ENCODE data around the gene TMPRSS13. TPM values are rescaled to one million over a fixed set of nuclear protein-coding genes. Genes with fewer than 3 reads are reported as not detected.

The TMPRSS13 gene
- total RNA-seq, 1 experiment from 2014 or later, result 21.7 TPM

DNA sequence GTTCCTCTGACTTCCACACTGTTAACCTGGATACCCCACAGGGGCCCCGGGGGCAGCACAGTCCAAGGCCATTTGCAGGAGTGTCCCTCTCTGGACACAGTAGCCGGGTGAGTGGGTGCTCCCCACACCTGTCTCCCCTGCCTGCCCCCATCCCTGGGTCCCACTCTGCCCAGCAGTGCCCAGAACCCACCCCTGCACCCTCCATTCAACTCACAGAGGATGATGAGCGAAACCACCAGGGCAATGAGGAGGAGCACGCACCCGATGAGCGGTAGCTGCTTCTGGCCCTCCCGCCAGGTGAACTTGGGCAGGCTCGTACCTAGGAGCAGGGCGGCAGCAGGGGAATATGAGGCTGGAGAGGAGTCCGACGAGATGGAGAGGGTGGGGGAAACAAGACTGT is 12.2 kb downstream of the TMPRSS13 start:
- H3K9me2 ChIP-seq (ENCODE audit: insufficient read depth), result no peaks in the 10 kb centered on the region
- no peaks in the 10 kb centered on the region for H3K4me1 ChIP-seq (replicated peaks; ENCODE audit: insufficient read depth)
- DNase-seq, result no peak
- peaks cover 13% of the 10 kb centered on the region for H4K20me1 ChIP-seq (ENCODE audit: insufficient read depth)
- no peak overlapping the region for H3K4me2 ChIP-seq
- H3K9me3 ChIP-seq (ENCODE audit: insufficient read depth, low read depth), result no peaks in the 10 kb centered on the region
- intact Hi-C loops (cut with micrococcal nuclease; ENCODE audit: unreplicated experiment), result no loop called here
- BruUV-seq (replicated peaks), result no TSS peak
- no peak overlapping the region for H2AFZ ChIP-seq
- ChIA-PET CTCF (no interaction called here), POLR2A (ENCODE audit: unreplicated experiment) (no interaction called here)
- peaks cover 10% of the 10 kb centered on the region; the same call in 1 of the 2 replicates for H3K36me3 ChIP-seq (ENCODE audit: low read depth)
- no peaks in the 10 kb centered on the region; the same call in 1 of the 2 replicates for H3F3A ChIP-seq (ENCODE audit: insufficient read depth, low read depth)
- H3K79me2 ChIP-seq (ENCODE audit: low read depth), result no peaks in the 10 kb centered on the region
- TF ChIP-seq EZH2 (IDR thresholded peaks at IDR 0.05; ENCODE audit: low read depth), result no peak
- TF ChIP-seq, protein P1, sequence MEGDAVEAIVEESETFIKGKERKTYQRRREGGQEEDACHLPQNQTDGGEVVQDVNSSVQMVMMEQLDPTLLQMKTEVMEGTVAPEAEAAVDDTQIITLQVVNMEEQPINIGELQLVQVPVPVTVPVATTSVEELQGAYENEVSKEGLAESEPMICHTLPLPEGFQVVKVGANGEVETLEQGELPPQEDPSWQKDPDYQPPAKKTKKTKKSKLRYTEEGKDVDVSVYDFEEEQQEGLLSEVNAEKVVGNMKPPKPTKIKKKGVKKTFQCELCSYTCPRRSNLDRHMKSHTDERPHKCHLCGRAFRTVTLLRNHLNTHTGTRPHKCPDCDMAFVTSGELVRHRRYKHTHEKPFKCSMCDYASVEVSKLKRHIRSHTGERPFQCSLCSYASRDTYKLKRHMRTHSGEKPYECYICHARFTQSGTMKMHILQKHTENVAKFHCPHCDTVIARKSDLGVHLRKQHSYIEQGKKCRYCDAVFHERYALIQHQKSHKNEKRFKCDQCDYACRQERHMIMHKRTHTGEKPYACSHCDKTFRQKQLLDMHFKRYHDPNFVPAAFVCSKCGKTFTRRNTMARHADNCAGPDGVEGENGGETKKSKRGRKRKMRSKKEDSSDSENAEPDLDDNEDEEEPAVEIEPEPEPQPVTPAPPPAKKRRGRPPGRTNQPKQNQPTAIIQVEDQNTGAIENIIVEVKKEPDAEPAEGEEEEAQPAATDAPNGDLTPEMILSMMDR (conservative IDR thresholded peaks at IDR 0.05), result no peak
- H3K27ac ChIP-seq, result no peak overlapping the region
- no peaks in the 10 kb centered on the region for H3K27me3 ChIP-seq (ENCODE audit: insufficient read depth, low read depth)
- H3K4me3 ChIP-seq, result no peak overlapping the region

DNA sequence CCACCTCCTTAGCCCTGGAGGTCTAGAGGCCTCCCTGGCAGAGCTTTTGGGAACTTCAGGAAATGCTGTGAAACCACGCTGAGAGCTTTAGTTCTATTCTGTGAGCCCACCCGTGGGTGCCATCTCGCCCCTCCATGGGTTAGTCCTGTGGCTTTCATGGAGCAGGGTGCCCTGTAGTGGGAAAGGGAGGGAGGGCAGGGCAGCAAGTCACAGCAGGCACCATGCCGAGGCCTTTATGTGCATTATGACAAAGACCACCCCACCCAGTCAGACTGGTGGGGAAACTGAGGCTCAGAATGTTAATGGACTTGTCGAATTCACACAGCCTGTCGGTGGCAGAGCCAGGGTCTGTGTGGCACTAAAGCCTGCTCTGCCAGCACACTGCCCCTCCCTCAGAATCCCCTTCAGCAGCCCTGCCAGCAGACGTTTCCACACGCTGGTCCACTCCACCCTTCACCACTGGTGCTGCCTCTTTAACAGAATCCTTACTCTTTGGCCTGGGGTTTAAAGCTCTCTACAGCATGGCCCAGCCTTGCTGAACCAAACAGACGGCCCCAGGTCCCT is 13.4 kb downstream of the TMPRSS13 start:
- no peak overlapping the region for H2AFZ ChIP-seq
- H3K4me3 ChIP-seq, result no peak overlapping the region
- H3K9me3 ChIP-seq (ENCODE audit: insufficient read depth, low read depth), result no peaks in the 10 kb centered on the region
- BruUV-seq (replicated peaks), result no TSS peak
- no peaks in the 10 kb centered on the region for H3K27me3 ChIP-seq (ENCODE audit: insufficient read depth, low read depth)
- peaks cover 13% of the 10 kb centered on the region for H4K20me1 ChIP-seq (ENCODE audit: insufficient read depth)
- intact Hi-C loops (cut with micrococcal nuclease; ENCODE audit: unreplicated experiment), result no loop called here
- ChIA-PET POLR2A (ENCODE audit: unreplicated experiment) (no interaction called here), CTCF (no interaction called here)
- no peaks in the 10 kb centered on the region for H3K9me2 ChIP-seq (ENCODE audit: insufficient read depth)
- no peak overlapping the region for H3K4me2 ChIP-seq
- TF ChIP-seq, protein P1 (conservative IDR thresholded peaks at IDR 0.05), result no peak
- no peak for TF ChIP-seq EZH2 (IDR thresholded peaks at IDR 0.05; ENCODE audit: low read depth)
- no peaks in the 10 kb centered on the region for H3K4me1 ChIP-seq (replicated peaks; ENCODE audit: insufficient read depth)
- H3K79me2 ChIP-seq (ENCODE audit: low read depth), result no peaks in the 10 kb centered on the region
- peaks cover 11% of the 10 kb centered on the region; the same call in 1 of the 2 replicates for H3K36me3 ChIP-seq (ENCODE audit: low read depth)
- no peaks in the 10 kb centered on the region; the same call in 1 of the 2 replicates for H3F3A ChIP-seq (ENCODE audit: insufficient read depth, low read depth)
- DNase-seq, result no peak
- no peak overlapping the region for H3K27ac ChIP-seq

- Histone ChIP-seq H3K4me1 (replicated peaks; ENCODE audit: insufficient read depth) (no peaks in the 10 kb centered on the region), H2AFZ (no peak overlapping the region), H3K27me3 (ENCODE audit: insufficient read depth, low read depth) (no peaks in the 10 kb centered on the region), H3K9me2 (ENCODE audit: insufficient read depth) (no peaks in the 10 kb centered on the region), H3K4me3 (no peak overlapping the region), H4K20me1 (ENCODE audit: insufficient read depth) (peaks cover 13% of the 10 kb centered on the region), H3K79me2 (ENCODE audit: low read depth) (no peaks in the 10 kb centered on the region), H3K4me2 (no peak overlapping the region), H3K9me3 (ENCODE audit: insufficient read depth, low read depth) (no peaks in the 10 kb centered on the region), H3K36me3 (ENCODE audit: low read depth) (peaks cover 18% of the 10 kb centered on the region; the same call in 1 of the 2 replicates), H3K27ac (no peak overlapping the region), H3F3A (ENCODE audit: insufficient read depth, low read depth) (no peaks in the 10 kb centered on the region; the same call in 1 of the 2 replicates)
- BruUV-seq (replicated peaks), result no TSS peak
- intact Hi-C loops (cut with micrococcal nuclease; ENCODE audit: unreplicated experiment), result no loop called here
- POLR2A ChIA-PET (ENCODE audit: unreplicated experiment), result interaction anchor here (0.6 kb wide), 1 partner anchor 705 kb away, joined by 3 read pairs; no protein-coding TSS in a partner anchor
- no peak for DNase-seq
- CTCF ChIA-PET, result no interaction called here
- TF ChIP-seq, protein P1 (conservative IDR thresholded peaks at IDR 0.05), result no peak
- no peak for TF ChIP-seq EZH2 (IDR thresholded peaks at IDR 0.05; ENCODE audit: low read depth)
These were observed 14.1 kb downstream of the TMPRSS13 start for GRCh38 chr11:117914991-117915618.
